ENCODE measurements around the gene CFAP157. TPM values are rescaled to one million over a fixed set of nuclear protein-coding genes. Genes with fewer than 3 reads are reported as not detected.

CFAP157 gene
- total RNA-seq, 1 donor = 0.27 TPM

DNA sequence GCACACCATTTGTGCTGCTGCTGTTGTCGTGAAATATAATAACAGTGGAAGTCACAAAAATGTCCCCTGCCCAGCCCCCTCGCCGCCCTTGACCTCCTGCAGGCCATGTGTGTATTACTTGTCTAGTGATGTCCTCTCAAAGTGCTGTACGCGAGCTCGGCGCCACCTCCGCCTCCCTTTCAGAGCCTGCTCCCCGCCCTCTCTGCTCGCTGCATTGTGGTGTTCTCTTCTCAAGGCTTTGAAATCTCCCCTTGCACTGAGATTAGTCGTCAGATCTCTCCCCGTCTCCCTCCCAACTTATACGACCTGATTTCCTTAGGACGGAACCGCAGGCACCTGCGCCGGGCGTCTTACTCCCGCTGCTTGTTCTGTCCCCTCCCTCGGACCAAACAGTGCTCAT is 14.7 kb upstream of the CFAP157 start:
- no peak for DNase-seq (ENCODE audit: low read depth in 2 of 3, low spot score in 2 of 3)

GRCh38 chr9:127693143-127693542 is 13.6 kb upstream of the CFAP157 start:
- DNase-seq (ENCODE audit: low read depth in 2 of 3, low spot score in 2 of 3) = no peak

DNA sequence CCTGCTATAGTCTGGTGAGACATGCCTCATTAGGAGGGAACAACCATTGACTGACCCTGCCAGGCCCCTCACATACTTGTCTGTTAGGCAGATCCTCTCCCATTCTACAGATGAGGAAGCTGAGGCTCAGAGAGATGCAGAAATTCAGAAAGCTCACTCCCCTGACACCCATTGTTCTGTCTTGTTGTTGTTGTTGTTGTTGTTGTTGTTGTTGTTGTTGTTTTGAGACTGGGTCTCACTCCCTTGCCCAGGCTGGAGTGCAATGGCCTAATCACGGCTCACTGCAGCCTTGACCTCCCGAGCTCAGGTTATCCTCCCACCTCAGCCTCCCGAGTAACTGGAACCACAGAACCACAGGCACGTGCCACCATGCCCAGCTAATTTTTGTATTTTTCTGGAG is 13.1 kb upstream of the CFAP157 start:
- DNase-seq (ENCODE audit: low read depth in 2 of 3, low spot score in 2 of 3) = no peak

DNA sequence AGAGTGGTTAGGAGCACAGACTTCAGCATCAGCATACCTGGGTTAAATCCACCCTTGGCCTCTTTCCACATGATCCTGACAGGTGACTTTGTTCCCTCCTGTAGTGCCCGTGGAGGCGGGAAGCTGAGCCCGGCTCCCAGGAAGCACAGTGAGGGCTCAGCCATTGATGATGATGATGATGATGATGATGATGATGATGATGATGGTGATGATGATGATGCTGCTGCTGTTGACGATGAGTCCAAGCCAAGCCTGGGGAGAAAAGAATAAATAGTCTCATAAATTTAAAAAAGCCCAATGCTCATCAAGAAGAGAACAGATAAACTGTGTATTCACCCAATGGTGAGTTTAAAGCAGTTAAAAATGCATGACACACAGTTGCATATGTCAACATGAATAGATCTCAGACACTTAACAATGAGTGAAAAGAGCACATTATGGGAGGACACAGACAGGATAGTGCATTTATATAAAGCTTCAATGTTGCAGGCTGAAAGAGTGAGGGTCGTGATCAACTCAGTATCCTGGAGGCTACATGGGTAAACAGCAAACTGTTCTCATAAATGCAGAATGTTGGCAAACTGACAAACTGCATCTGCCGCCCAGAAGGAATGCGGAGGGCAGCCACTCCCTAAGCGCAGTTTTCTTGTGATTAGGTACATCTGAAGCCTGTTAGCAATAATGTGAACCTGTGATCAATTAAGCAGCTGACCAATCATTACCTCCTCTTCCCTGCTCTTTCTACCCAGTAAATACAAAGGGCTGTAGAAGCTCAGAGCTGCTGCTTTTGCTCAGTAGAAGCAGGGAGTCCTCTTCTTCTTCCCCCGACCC is 11.7 kb upstream of the CFAP157 start:
- no peak for DNase-seq (ENCODE audit: low read depth in 2 of 3, low spot score in 2 of 3)

GRCh38 chr9:127697575-127697974 is 9.2 kb upstream of the CFAP157 start:
- DNase-seq (ENCODE audit: low read depth in 2 of 3, low spot score in 2 of 3) = no peak

DNA sequence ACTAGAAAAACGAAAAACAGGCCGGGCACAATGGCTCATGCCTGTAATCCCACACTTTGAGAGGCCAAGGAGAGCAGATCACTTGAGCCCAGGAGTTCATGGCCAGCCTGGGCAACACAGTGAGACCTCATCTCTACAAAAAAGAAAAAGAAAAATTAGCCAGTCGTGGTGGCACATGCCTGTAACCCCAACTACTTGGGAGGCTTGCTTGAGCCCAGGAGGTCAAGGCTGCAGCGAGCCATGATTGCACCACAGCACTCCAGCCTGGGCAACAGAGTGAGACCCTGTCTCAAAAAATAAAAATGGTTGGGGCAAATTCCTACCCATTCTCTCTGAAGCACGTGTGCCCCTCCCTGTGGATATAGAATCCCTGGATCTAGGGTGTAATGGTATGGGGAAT is 8.4 kb upstream of the CFAP157 start:
- DNase-seq (ENCODE audit: low read depth in 2 of 3, low spot score in 2 of 3) = no peak

DNA sequence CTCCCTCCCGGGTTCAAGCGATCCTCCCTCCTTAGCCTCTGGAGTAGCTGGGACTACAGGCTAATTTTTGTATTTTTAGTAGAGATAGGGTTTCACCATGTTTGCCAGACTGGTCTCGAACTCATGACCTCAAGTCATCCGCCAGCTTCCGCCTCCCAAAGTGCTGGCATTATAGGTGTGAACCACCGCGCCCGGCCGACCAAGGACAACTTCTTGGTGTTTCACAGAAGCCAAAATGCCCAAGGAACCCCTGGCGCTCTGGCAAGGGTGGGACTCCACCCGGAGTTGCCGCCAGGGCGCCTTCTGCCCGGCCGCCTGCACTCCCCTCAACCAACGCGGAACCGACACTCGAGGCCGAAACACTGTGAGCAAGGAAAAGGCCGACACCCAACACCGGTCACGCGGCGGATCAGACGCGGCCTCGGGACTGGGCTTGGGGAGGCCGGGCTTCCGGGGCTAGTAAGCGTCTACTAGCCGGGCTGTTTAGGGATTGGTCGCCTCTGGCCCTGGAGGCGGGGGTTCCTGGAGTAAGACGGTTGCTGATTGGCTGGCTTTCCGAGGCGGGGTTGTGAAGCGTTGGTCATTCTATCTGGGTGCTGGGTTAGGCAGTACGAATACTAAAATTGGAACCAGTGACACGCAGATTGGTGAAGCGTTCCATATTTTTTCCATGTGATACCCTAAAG is 7.7 kb upstream of the CFAP157 start:
- DNase-seq (ENCODE audit: low read depth in 2 of 3, low spot score in 2 of 3) = peak; percentile 55 to 93 (median 92)

- DNase-seq (ENCODE audit: low read depth in 2 of 3, low spot score in 2 of 3) = no peak
Measured at GRCh38 chr9:127700140-127700539, 6.6 kb upstream of the CFAP157 start.

- DNase-seq (ENCODE audit: low read depth in 2 of 3, low spot score in 2 of 3) = no peak
Measured at GRCh38 chr9:127700594-127701255, 6.1 kb upstream of the CFAP157 start.

- DNase-seq (ENCODE audit: low read depth in 2 of 3, low spot score in 2 of 3) = no peak
Measured at GRCh38 chr9:127703289-127703946, 3.4 kb upstream of the CFAP157 start.

GRCh38 chr9:127705577-127706379 is 1.0 kb upstream of the CFAP157 start:
- DNase-seq (ENCODE audit: low read depth in 2 of 3, low spot score in 2 of 3) = no peak

- DNase-seq (ENCODE audit: low read depth in 2 of 3, low spot score in 2 of 3) = no peak
Measured at GRCh38 chr9:127707766-127708165, 978 bp downstream of the CFAP157 start.

DNA sequence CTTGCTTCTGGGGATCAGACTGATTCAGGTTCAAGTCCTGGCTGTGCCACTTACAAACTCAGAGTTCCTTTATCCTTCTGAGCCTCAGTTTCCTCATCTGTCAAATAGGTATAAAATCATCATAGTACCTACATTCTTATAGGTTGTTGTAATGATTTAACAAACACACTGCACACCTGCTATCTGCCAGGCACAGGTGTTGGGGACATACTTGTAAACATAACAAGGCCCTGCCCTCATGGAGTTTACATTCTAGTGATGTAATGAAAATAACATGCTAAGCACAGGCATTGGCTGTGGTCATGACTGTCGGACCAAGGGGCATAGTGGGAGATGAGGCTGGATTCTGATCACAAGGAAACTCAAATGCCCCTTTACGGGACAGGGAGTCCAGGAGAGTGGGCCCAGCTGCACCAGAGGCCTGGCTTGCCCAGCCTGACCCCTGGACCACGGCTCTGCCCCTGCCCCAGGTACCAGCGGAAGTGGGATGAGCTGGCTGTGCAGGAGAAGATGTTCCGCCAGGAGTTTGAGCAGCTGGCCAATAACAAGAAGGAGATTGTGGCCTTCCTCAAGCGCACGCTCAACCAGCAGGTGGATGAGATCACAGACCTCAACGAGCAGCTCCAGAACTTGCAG is 2.3 kb downstream of the CFAP157 start:
- DNase-seq (ENCODE audit: low read depth in 2 of 3, low spot score in 2 of 3) = no peak

- no peak for DNase-seq (ENCODE audit: low read depth in 2 of 3, low spot score in 2 of 3)
Measured at GRCh38 chr9:127710204-127710783, 3.5 kb downstream of the CFAP157 start.

- peak in 1 of 3 donors; percentile 50 for DNase-seq (ENCODE audit: low read depth in 2 of 3, low spot score in 2 of 3)
Measured at GRCh38 chr9:127711226-127711701, 4.5 kb downstream of the CFAP157 start.

DNA sequence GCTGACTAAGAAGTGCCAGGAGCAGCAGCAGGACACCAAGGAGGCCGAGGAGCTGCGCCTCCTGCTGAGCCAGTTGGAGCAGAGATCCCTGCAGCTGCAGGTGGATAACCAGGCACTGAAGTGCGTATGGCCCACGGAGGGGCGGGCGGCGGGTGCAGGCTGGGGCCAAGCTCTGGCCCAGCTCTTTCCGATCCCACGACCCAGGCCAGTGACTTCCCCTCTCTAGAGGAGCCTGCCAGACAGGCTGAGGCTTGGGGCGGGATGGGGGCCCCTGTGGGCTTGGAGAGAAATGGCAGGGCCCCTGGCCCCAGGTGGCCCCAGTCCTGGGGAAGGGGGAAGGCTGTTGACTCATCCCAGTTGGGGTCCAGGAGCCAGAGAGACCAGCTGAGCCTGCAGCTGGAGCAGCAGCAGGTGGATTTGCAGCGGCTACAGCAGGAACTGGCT is 5.1 kb downstream of the CFAP157 start:
- DNase-seq (ENCODE audit: low read depth in 2 of 3, low spot score in 2 of 3) = no peak

GRCh38 chr9:127712371-127712770 is 5.6 kb downstream of the CFAP157 start:
- DNase-seq (ENCODE audit: low read depth in 2 of 3, low spot score in 2 of 3) = no peak

DNA sequence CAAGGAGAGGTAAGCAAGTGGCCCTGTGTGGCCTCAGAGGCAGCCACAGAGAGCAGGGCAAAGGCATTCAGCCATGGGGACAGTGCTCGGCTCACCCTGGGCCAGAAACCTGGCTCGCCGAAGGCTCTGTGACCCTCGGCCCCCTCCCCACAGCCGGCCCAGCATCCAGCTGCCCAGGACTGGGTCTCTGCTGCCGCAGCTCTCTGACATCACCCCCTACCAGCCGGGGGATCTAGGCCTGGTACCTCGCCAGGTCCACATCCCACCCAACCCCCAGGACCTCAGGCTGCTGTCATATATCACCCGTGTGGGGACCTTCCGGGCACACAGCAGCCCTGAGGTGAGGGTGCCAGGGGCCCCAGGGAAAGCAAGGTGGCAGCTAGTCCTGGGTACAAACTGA is 6.1 kb downstream of the CFAP157 start:
- DNase-seq (ENCODE audit: low read depth in 2 of 3, low spot score in 2 of 3) = no peak

- no peak for DNase-seq (ENCODE audit: low read depth in 2 of 3, low spot score in 2 of 3)
Measured at GRCh38 chr9:127714020-127714750, 7.4 kb downstream of the CFAP157 start.
